Neural progenitor cell (in vitro differentiated cells): ENCODE data around the gene FRMD7. TPM values are rescaled to one million over a fixed set of nuclear protein-coding genes. Genes with fewer than 3 reads are reported as not detected.

ENCODE experiments used
- DNase-seq: peaks from one replicate; pipeline ENCODE4 v3.0.0-alpha.2; 2016; ENCODE audit warnings: low spot score
- H2AFZ ChIP-seq: fragments of 200-600 bp; sonication (generic); replicated peaks from 2 replicates; pipeline ENCODE4 v1.6.1; 2016; ENCODE audit warnings: antibody characterized with exemption
- H3F3A ChIP-seq: fragments of 200-600 bp; sonication (generic); 2 replicates; pipeline ENCODE4 v1.6.1; 2016; ENCODE audit warnings: antibody characterized with exemption, low read depth
- H3K27ac ChIP-seq: fragments of 200-600 bp; sonication (generic); 2 replicates; pipeline ENCODE4 v1.5.1; 2016; ENCODE audit warnings: mild to moderate bottlenecking
- H3K27me3 ChIP-seq: fragments of 200-600 bp; sonication (generic); 2 replicates; pipeline ENCODE4 v1.6.1; 2016; ENCODE audit warnings: mild to moderate bottlenecking, moderate library complexity
- H3K36me3 ChIP-seq: fragments of 200-600 bp; sonication (generic); 2 replicates; pipeline ENCODE4 v1.5.1; 2016
- H3K4me1 ChIP-seq: fragments of 200-600 bp; sonication (generic); 2 replicates; pipeline ENCODE4 v1.6.1; 2016; ENCODE audit warnings: mixed run types
- H3K4me2 ChIP-seq: fragments of 200-600 bp; sonication (generic); 2 replicates; pipeline ENCODE4 v1.6.1; 2016
- H3K4me3 ChIP-seq: fragments of 200-600 bp; sonication (generic); 2 replicates; pipeline ENCODE4 v1.5.1; 2016
- H3K79me2 ChIP-seq: fragments of 200-600 bp; sonication (generic); 2 replicates; pipeline ENCODE4 v1.6.1; 2016; ENCODE audit warnings: low read depth
- H3K9ac ChIP-seq: fragments of 200-600 bp; sonication (generic); 2 replicates; pipeline ENCODE4 v1.6.1; 2016
- H3K9me3 ChIP-seq: fragments of 200-600 bp; sonication (generic); 2 replicates; pipeline ENCODE4 v1.5.1; 2016; ENCODE audit warnings: low read depth
- H4K20me1 ChIP-seq: fragments of 200-600 bp; sonication (generic); 2 replicates; pipeline ENCODE4 v1.6.1; 2016; ENCODE audit warnings: low read depth
- H3K27ac Mint-ChIP-seq: 3 replicates; pipeline ENCODE4 v1.8.0; 2021; ENCODE audit warnings: mixed read lengths
- H3K27me3 Mint-ChIP-seq: 2 replicates; pipeline ENCODE4 v1.8.0; 2022; ENCODE audit warnings: low read depth, mild to moderate bottlenecking, inconsistent platforms, moderate library complexity, mixed read lengths; ENCODE audit not compliant: insufficient read depth
- H3K36me3 Mint-ChIP-seq: 3 replicates; pipeline ENCODE4 v1.8.0; 2021; ENCODE audit warnings: mixed read lengths
- H3K4me1 Mint-ChIP-seq: 3 replicates; pipeline ENCODE4 v1.8.0; 2021; ENCODE audit warnings: mixed read lengths
- H3K4me3 Mint-ChIP-seq: 3 replicates; pipeline ENCODE4 v1.8.0; 2021; ENCODE audit warnings: mild to moderate bottlenecking, moderate library complexity, mixed read lengths
- H3K9me3 Mint-ChIP-seq: 3 replicates; pipeline ENCODE4 v1.8.0; 2020; ENCODE audit warnings: mixed read lengths
- CTCF ChIP-seq: fragments of 200-600 bp; sonication (generic); IDR thresholded peaks from 2 replicates; pipeline ENCODE4 v1.5.1; 2017; ENCODE audit warnings: antibody characterized with exemption, mild to moderate bottlenecking
- EZH2 ChIP-seq: fragments of 200-600 bp; sonication (generic); IDR thresholded peaks from 2 replicates; pipeline ENCODE4 v1.6.1; 2017; ENCODE audit warnings: antibody characterized with exemption, mild to moderate bottlenecking, moderate library complexity
- EZH2phosphoT487 ChIP-seq: fragments of 200-600 bp; sonication (generic); IDR thresholded peaks from 2 replicates; pipeline ENCODE4 v1.6.1; 2017; ENCODE audit warnings: antibody characterized with exemption
- total RNA-seq: library from RNA; depleted of rRNA; stranded (reverse); fragments of >200 nt; gene quantifications from 2 replicates; pipeline ENCODE4 v1.2.3, GENCODE V29; 2015; ENCODE audit warnings: low replicate concordance

Gene FRMD7
- total RNA-seq, 1 donor from 2014 or later, result not detected

- Histone ChIP-seq H3K4me2 (no peak overlapping the region), H3K36me3 (no peaks in the 10 kb centered on the region), H4K20me1 (no peaks in the 10 kb centered on the region), H3K9ac (no peak overlapping the region), H3K4me3 (no peak overlapping the region), H3K4me1 (no peaks in the 10 kb centered on the region), H3K79me2 (no peaks in the 10 kb centered on the region), H2AFZ (no peak overlapping the region), H3K9me3 (peaks cover 9% of the 10 kb centered on the region), H3K27ac (no peak overlapping the region), H3K27me3 (no peaks in the 10 kb centered on the region), H3F3A (no peaks in the 10 kb centered on the region)
- Mint-ChIP-seq H3K9me3 (no peaks in the 10 kb centered on the region), H3K4me3 (no peak overlapping the region), H3K27me3 (no peaks in the 10 kb centered on the region), H3K4me1 (peaks cover 4% of the 10 kb centered on the region), H3K27ac (no peak overlapping the region), H3K36me3 (no peaks in the 10 kb centered on the region)
- DNase-seq, result no peak
- TF ChIP-seq EZH2phosphoT487, result no peak
- TF ChIP-seq CTCF, result no peak
- TF ChIP-seq EZH2, result no peak
Measured at GRCh38 chrX:132090403-132091159, 37.2 kb downstream of the FRMD7 start.

GRCh38 chrX:132088864-132089263 is 39.0 kb downstream of the FRMD7 start:
- Mint-ChIP-seq H3K4me3 (no peak overlapping the region), H3K27ac (no peak overlapping the region), H3K27me3 (no peaks in the 10 kb centered on the region), H3K4me1 (peaks cover 4% of the 10 kb centered on the region), H3K9me3 (no peaks in the 10 kb centered on the region), H3K36me3 (no peaks in the 10 kb centered on the region)
- no peak for DNase-seq
- Histone ChIP-seq H4K20me1 (no peaks in the 10 kb centered on the region), H3K9ac (no peak overlapping the region), H3K9me3 (peaks cover 9% of the 10 kb centered on the region), H3K27me3 (no peaks in the 10 kb centered on the region), H3K79me2 (no peaks in the 10 kb centered on the region), H2AFZ (no peak overlapping the region), H3K36me3 (no peaks in the 10 kb centered on the region), H3K4me3 (no peak overlapping the region), H3K4me2 (no peak overlapping the region), H3K4me1 (no peaks in the 10 kb centered on the region), H3K27ac (no peak overlapping the region), H3F3A (no peaks in the 10 kb centered on the region)
- TF ChIP-seq EZH2phosphoT487 (no peak), CTCF (no peak), EZH2 (no peak)

- no peaks in the 10 kb centered on the region for H4K20me1 ChIP-seq
- no peak overlapping the region for H3K27ac ChIP-seq
- Mint-ChIP-seq H3K36me3 (no peaks in the 10 kb centered on the region), H3K4me3 (no peak overlapping the region), H3K27ac (no peak overlapping the region), H3K4me1 (no peaks in the 10 kb centered on the region), H3K27me3 (no peaks in the 10 kb centered on the region), H3K9me3 (no peaks in the 10 kb centered on the region)
- no peaks in the 10 kb centered on the region for H3K79me2 ChIP-seq
- peaks cover 9% of the 10 kb centered on the region for H3K9me3 ChIP-seq
- no peaks in the 10 kb centered on the region for H3K4me1 ChIP-seq
- H3K27me3 ChIP-seq, result no peaks in the 10 kb centered on the region
- no peak overlapping the region for H3K9ac ChIP-seq
- TF ChIP-seq EZH2, result no peak
- TF ChIP-seq CTCF, result no peak
- TF ChIP-seq EZH2phosphoT487, result no peak
- no peak overlapping the region for H3K4me3 ChIP-seq
- H3F3A ChIP-seq, result no peaks in the 10 kb centered on the region
- H3K4me2 ChIP-seq, result no peak overlapping the region
- no peaks in the 10 kb centered on the region for H3K36me3 ChIP-seq
- H2AFZ ChIP-seq, result no peak overlapping the region
- no peak for DNase-seq
Measured at GRCh38 chrX:132086672-132087071, 41.1 kb downstream of the FRMD7 start.
